Erythroblast (primary cell): ENCODE results near the gene DENND2D.

Source experiments
- GATA1 ChIP-seq: IDR thresholded peaks from 2 replicates; pipeline ENCODE4 v1.6.1; 2011; ENCODE audit warnings: low read depth, mild to moderate bottlenecking, control low read depth, low read length, moderate library complexity
- POLR2A ChIP-seq: IDR thresholded peaks from 2 replicates; pipeline ENCODE4 v1.6.1; 2011; ENCODE audit warnings: mild to moderate bottlenecking, low read length

GRCh38 chr1:111161843-111162487 is 38.5 kb downstream of the DENND2D start:
- TF ChIP-seq POLR2A (no peak), GATA1 (peak; percentile 71)
